K562 (cell line): Measurements from ENCODE around the gene ZNF429. TPM values are rescaled to one million over a fixed set of nuclear protein-coding genes. Genes with fewer than 3 reads are reported as not detected.

Experiments used
- ATAC-seq: fragments of 200-7000 bp; cut with Tn5 transposase; 3 replicates; pipeline ENCODE4 v1.9.1; 2020; ENCODE audit warnings: moderate library complexity
- BruUV-seq: library from RNA; stranded (reverse); fragments of 400-500 nt; replicated peaks from 2 replicates; lab custom pipeline; 2021; lab: Mats Ljungman, UMichigan
- CTCF ChIA-PET: fragments of 300-600 bp; formaldehyde crosslinking; extraction: SDS; loops from one replicate; lab custom pipeline; 2021; ENCODE audit warnings: low intra/inter-chr PET ratio; lab: Yijun Ruan, JAX
- POLR2A ChIA-PET: fragments of 300-600, 350-650 bp; sonication (Branson Sonifier 250); formaldehyde crosslinking; extraction: SDS; loops from one replicate; lab custom pipeline; 2021; ENCODE audit warnings: antibody characterized with exemption, inconsistent platforms; lab: Yijun Ruan, JAX
- DNase-seq, 4 experiments: peaks; one replicate each; pipeline versions ENCODE4 v3.0.0 to v3.0.0-alpha.2; 2011 to 2018; ENCODE audit warnings: low spot score in 3 of 4, mixed read lengths in 3 of 4; ENCODE audit errors: extremely low read depth in 1 of 4
- FAIRE-seq: peaks from 2 replicates; lab custom pipeline; 2011; peaks lifted over from hg19 to GRCh38; lab: Jason Lieb, UNC
- H2AFZ ChIP-seq: 2 replicates; pipeline ENCODE4 v1.6.0; 2011; ENCODE audit warnings: low read depth, low read length, control low read depth, inconsistent platforms
- H3K27ac ChIP-seq: fragments of 200-600 bp; 3 replicates; pipeline ENCODE4 v1.8.0; 2011; ENCODE audit warnings: low read depth, mild to moderate bottlenecking, control low read depth, inconsistent platforms, low read length, moderate library complexity, mixed read lengths; ENCODE audit errors: extremely low read depth
- H3K27me3 ChIP-seq, 2 experiments: fragments of 300-600 bp in 1 of 2; 2 replicates in 1 of 2; 3 replicates in 1 of 2; pipeline versions ENCODE4 v1.6.0 to v1.8.0; 2011; ENCODE audit warnings: inconsistent platforms in 2 of 2, low read length in 2 of 2, mild to moderate bottlenecking in 1 of 2, mixed read lengths in 1 of 2, moderate library complexity in 1 of 2; ENCODE audit not compliant: control insufficient read depth in 2 of 2, insufficient read depth in 2 of 2
- H3K36me3 ChIP-seq: fragments of 300-600 bp; 3 replicates; pipeline ENCODE4 v1.8.0; 2011; ENCODE audit warnings: mild to moderate bottlenecking, low read length, inconsistent platforms; ENCODE audit not compliant: control insufficient read depth, insufficient read depth
- H3K4me1 ChIP-seq, 2 experiments: fragments of 200-600 bp in 1 of 2; replicated peaks in 1 of 2; 2 replicates in 1 of 2; 3 replicates in 1 of 2; pipeline versions ENCODE4 v1.5.1 to v1.8.0; 2011; ENCODE audit warnings: inconsistent platforms in 2 of 2, low read length in 2 of 2, mild to moderate bottlenecking in 1 of 2, mixed read lengths in 1 of 2, moderate library complexity in 1 of 2; ENCODE audit not compliant: control insufficient read depth in 2 of 2, insufficient read depth in 2 of 2
- H3K4me2 ChIP-seq: 2 replicates; pipeline ENCODE4 v1.6.1; 2011; ENCODE audit warnings: low read length, control low read depth, inconsistent platforms, mixed read lengths; ENCODE audit not compliant: insufficient read depth
- H3K4me3 ChIP-seq: fragments of 200-600 bp; sonication (generic), shearing (Covaris generic); 2 replicates; pipeline ENCODE4 v1.5.1; 2016; ENCODE audit warnings: control low read depth, inconsistent platforms
- H3K79me2 ChIP-seq: fragments of 200-600 bp; 3 replicates; pipeline ENCODE4 v1.8.0; 2011; ENCODE audit warnings: low read length, inconsistent platforms; ENCODE audit not compliant: control insufficient read depth, insufficient read depth
- H3K9ac ChIP-seq, 2 experiments: 2 replicates each; pipeline versions ENCODE4 v1.6.0 to v1.6.1; 2011; ENCODE audit warnings: low read depth in 2 of 2, low read length in 2 of 2, control low read depth in 1 of 2, inconsistent platforms in 1 of 2, mild to moderate bottlenecking in 1 of 2, mixed read lengths in 1 of 2; ENCODE audit not compliant: insufficient read depth in 1 of 2
- H3K9me1 ChIP-seq: one replicate; pipeline ENCODE4 v1.6.0; 2011; ENCODE audit warnings: inconsistent platforms, mild to moderate bottlenecking, low read length, moderate library complexity; ENCODE audit not compliant: control insufficient read depth, insufficient read depth
- H3K9me3 ChIP-seq: replicated peaks from 2 replicates; pipeline ENCODE4 v1.5.1; 2011; ENCODE audit warnings: low read depth, low read length, inconsistent platforms; ENCODE audit not compliant: control insufficient read depth, insufficient read depth
- H4K20me1 ChIP-seq: replicated peaks from 2 replicates; pipeline ENCODE4 v1.6.1; 2011; ENCODE audit warnings: low read length, inconsistent platforms, mixed read lengths; ENCODE audit not compliant: control insufficient read depth, insufficient read depth
- C11orf30 ChIP-seq: fragments of 450-650 bp; IDR thresholded peaks from 2 replicates; pipeline ENCODE4 v1.6.1; 2016; ENCODE audit warnings: low read depth, mild to moderate bottlenecking
- MAX ChIP-seq: sonication (generic); formaldehyde crosslinking; IDR thresholded peaks from 2 replicates; pipeline ENCODE4 v1.9.0; 2022; ENCODE audit warnings: mild to moderate bottlenecking, missing genetic modification reagents
- MCM7 ChIP-seq, 2 experiments: fragments of 450-650 bp; IDR thresholded peaks; 2 replicates each; pipeline ENCODE4 v1.6.1; 2016 to 2018
- NONO ChIP-seq, 2 experiments: fragments of 200-400 bp in 1 of 2; fragments of 450-650 bp in 1 of 2; formaldehyde crosslinking in 1 of 2; IDR thresholded peaks; 2 replicates each; pipeline ENCODE4 v1.6.1; 2017; ENCODE audit warnings: low read depth in 2 of 2, mild to moderate bottlenecking in 2 of 2, moderate library complexity in 2 of 2, low read length in 1 of 2
- PKNOX1 ChIP-seq: fragments of 450-650 bp; IDR thresholded peaks from 2 replicates; pipeline ENCODE4 v1.6.1; 2016
- PTBP1 ChIP-seq: fragments of 200-400 bp; formaldehyde crosslinking; IDR thresholded peaks from 2 replicates; pipeline ENCODE4 v1.6.1; 2017; ENCODE audit warnings: low read depth, low read length
- ZNF232 ChIP-seq: sonication (generic); formaldehyde crosslinking; IDR thresholded peaks from 2 replicates; pipeline ENCODE4 v1.8.0; 2022; ENCODE audit warnings: mild to moderate bottlenecking, missing genetic modification reagents
- WGBS: fragments of 100-300 bp; shearing (Covaris generic); methylation state at CpG from one replicate; pipeline ENCODE4 v1.1.6; 2016; ENCODE audit warnings: low coverage, mixed read lengths; ENCODE audit not compliant: insufficient coverage; ENCODE audit errors: missing lambda C conversion rate; 5-methylcytosine and 5-hydroxymethylcytosine counted together
- in situ Hi-C: fragments of 300-500 bp; cut with MboI; formaldehyde crosslinking; loops from 4 replicates; pipeline ENCODE4 v1.15.0; 2018; ENCODE audit warnings: inconsistent platforms, mixed read lengths
- intact Hi-C: fragments of 100-400 bp; cut with micrococcal nuclease; formaldehyde crosslinking; loops from 2 replicates; pipeline ENCODE4 v1.14.2; 2022
- polyA plus RNA-seq, 8 experiments: library from polyadenylated mRNA; depleted of rRNA in 4 of 8; stranded (reverse) in 5 of 8; unstranded in 3 of 8; fragments of >200 nt; fragmentation: Nextera tagmentation in 2 of 8; fragmentation: Illumina TruSeq in 1 of 8; extraction: Ambion mirVana in 2 of 8; extraction: Trizol in 1 of 8; gene quantifications; 2 replicates each; pipeline versions ENCODE4 v1.2.1 to v1.2.3, GENCODE V29; 2011 to 2014; ENCODE audit warnings: inconsistent platforms in 1 of 8, missing spikeins in 1 of 8
- total RNA-seq, 7 experiments: library from RNA; depleted of rRNA in 6 of 7; stranded (reverse); fragments of >200 nt in 6 of 7; fragmentation: Illumina TruSeq in 2 of 7; extraction: Trizol in 2 of 7; gene quantifications; 2 replicates each; pipeline versions ENCODE4 v1.2.1 to v1.2.3, GENCODE V29; 2011 to 2021; ENCODE audit warnings: low replicate concordance in 1 of 7
- TF ChIP-seq, protein P1 (sequence below): sonication (generic); formaldehyde crosslinking; IDR thresholded peaks from 2 replicates; pipeline ENCODE4 v1.8.1; 2023; ENCODE audit warnings: mild to moderate bottlenecking, missing genetic modification reagents

Gene ZNF429
- total and polyA plus RNA-seq, 9 of the 15 experiments (the other 6 are each of a cell fraction or from before 2014, with no cell fraction given) = 11.4 to 24.5 (median 16.3) TPM

DNA sequence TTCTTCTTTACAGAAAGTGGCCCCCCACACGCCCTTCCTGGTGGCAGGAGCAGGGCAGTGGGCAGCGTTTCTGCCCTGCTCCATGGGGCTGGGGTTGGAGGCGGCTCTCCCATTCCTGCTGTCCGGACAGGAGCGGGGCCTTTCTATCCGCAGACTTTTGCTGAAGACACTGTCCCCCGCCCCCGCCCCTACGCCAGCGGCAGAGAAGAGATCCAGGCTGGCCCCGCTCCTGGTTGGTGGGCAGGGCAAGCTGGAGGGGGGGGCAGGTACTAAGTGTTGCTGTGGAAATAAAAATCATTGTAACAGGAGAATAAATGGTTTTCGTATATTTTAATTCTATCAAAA lies 81.7 kb downstream of the ZNF429 start:
- in situ Hi-C loops = no loop called here
- Histone ChIP-seq H3K79me2 (no peaks in the 10 kb centered on the region), H3K4me1 (peaks cover 0 to 16% of the 10 kb centered on the region in 2 experiments; a peak in 2 of 5 replicates), H3K36me3 (no peaks in the 10 kb centered on the region)
- TF ChIP-seq NONO (IDR thresholded peaks at IDR 0.05; ENCODE audit: low read depth in 2 of 2, low read length in 1 of 2) (no peak), MCM7 (IDR thresholded peaks at IDR 0.05) (no peak), PKNOX1 (no peak), MAX (CRISPR knock-in tag) (no peak), PTBP1 (no peak), ZNF232 (CRISPR knock-in tag) (no peak), C11orf30 (no peak)
- TF ChIP-seq, protein P1, sequence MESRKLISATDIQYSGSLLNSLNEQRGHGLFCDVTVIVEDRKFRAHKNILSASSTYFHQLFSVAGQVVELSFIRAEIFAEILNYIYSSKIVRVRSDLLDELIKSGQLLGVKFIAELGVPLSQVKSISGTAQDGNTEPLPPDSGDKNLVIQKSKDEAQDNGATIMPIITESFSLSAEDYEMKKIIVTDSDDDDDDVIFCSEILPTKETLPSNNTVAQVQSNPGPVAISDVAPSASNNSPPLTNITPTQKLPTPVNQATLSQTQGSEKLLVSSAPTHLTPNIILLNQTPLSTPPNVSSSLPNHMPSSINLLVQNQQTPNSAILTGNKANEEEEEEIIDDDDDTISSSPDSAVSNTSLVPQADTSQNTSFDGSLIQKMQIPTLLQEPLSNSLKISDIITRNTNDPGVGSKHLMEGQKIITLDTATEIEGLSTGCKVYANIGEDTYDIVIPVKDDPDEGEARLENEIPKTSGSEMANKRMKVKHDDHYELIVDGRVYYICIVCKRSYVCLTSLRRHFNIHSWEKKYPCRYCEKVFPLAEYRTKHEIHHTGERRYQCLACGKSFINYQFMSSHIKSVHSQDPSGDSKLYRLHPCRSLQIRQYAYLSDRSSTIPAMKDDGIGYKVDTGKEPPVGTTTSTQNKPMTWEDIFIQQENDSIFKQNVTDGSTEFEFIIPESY (CRISPR knock-in tag) = no peak
- TF ChIP-seq, all 486 proteins: peak for 0
- intact Hi-C loops = no loop called here
- ChIA-PET CTCF (no interaction called here), POLR2A (no interaction called here)
- peaks cover 3% of the 10 kb centered on the region; the same call in 1 of the 2 replicates for H3K9me3 ChIP-seq
- no peaks in the 10 kb centered on the region for H3K9me1 ChIP-seq
- ATAC-seq (no peak), FAIRE-seq (no peak), DNase-seq (no peak)
- WGBS = 96% methylated on average over 7 of the region's 12 CpGs
- no peaks in the 10 kb centered on the region for H3K27me3 ChIP-seq
- H2AFZ ChIP-seq = no peak overlapping the region
- no peak overlapping the region for H3K4me2 ChIP-seq
- H4K20me1 ChIP-seq = no peaks in the 10 kb centered on the region
- BruUV-seq = no TSS peak
- no peak overlapping the region for H3K4me3 ChIP-seq
- no peak overlapping the region for H3K9ac ChIP-seq
- H3K27ac ChIP-seq = no peak overlapping the region
